Measurements from ENCODE around the gene PTPRT. TPM values are rescaled to one million over a fixed set of nuclear protein-coding genes. Genes with fewer than 3 reads are reported as not detected.

PTPRT gene
- total RNA-seq, 2 experiments from 2014 or later, result not detected

- Mint-ChIP-seq H3K4me1 (no peaks in the 10 kb centered on the region), H3K4me3 (no peak overlapping the region), H3K27ac (no peak overlapping the region), H3K36me3 (ENCODE audit: low read depth) (no peaks in the 10 kb centered on the region), H3K9me3 (peaks cover 15% of the 10 kb centered on the region), H3K27me3 (no peaks in the 10 kb centered on the region)
- CTCF ChIA-PET, result no interaction called here
- POLR2A ChIA-PET, result no interaction called here
- DNase-seq, result no peak
These were observed 1034.1 kb downstream of the PTPRT start for GRCh38 chr20:42155586-42155985.

- no peak overlapping the region for H3K4me3 Mint-ChIP-seq
- no peak for DNase-seq
- H3K4me1 Mint-ChIP-seq, result no peaks in the 10 kb centered on the region
- ChIA-PET POLR2A (no interaction called here), CTCF (no interaction called here)
- peaks cover 17% of the 10 kb centered on the region for H3K9me3 Mint-ChIP-seq
- H3K27me3 Mint-ChIP-seq, result no peaks in the 10 kb centered on the region
- H3K27ac Mint-ChIP-seq, result no peak overlapping the region
- H3K36me3 Mint-ChIP-seq (ENCODE audit: low read depth), result no peaks in the 10 kb centered on the region
These were observed 1037.1 kb downstream of the PTPRT start for GRCh38 chr20:42152575-42152974.

- Mint-ChIP-seq H3K4me1 (no peaks in the 10 kb centered on the region), H3K9me3 (peaks cover 12% of the 10 kb centered on the region), H3K4me3 (no peak overlapping the region), H3K27me3 (no peaks in the 10 kb centered on the region), H3K36me3 (ENCODE audit: low read depth) (no peaks in the 10 kb centered on the region), H3K27ac (no peak overlapping the region)
- CTCF ChIA-PET, result no interaction called here
- DNase-seq, result no peak
- POLR2A ChIA-PET, result no interaction called here
These were observed 1039.5 kb downstream of the PTPRT start for GRCh38 chr20:42150230-42150629.

GRCh38 chr20:42138729-42139128 lies 1051.0 kb downstream of the PTPRT start:
- H3K9me3 Mint-ChIP-seq, result peaks cover 4% of the 10 kb centered on the region
- ChIA-PET POLR2A (no interaction called here), CTCF (no interaction called here)
- H3K27me3 Mint-ChIP-seq, result no peaks in the 10 kb centered on the region
- no peak for DNase-seq
- no peaks in the 10 kb centered on the region for H3K4me1 Mint-ChIP-seq
- H3K36me3 Mint-ChIP-seq (ENCODE audit: low read depth), result no peaks in the 10 kb centered on the region
- H3K4me3 Mint-ChIP-seq, result no peak overlapping the region
- no peak overlapping the region for H3K27ac Mint-ChIP-seq

GRCh38 chr20:42134265-42135098 lies 1055.2 kb downstream of the PTPRT start:
- ChIA-PET CTCF (no interaction called here), POLR2A (no interaction called here)
- Mint-ChIP-seq H3K27me3 (no peaks in the 10 kb centered on the region), H3K9me3 (peaks cover 3% of the 10 kb centered on the region), H3K27ac (no peak overlapping the region), H3K4me3 (no peak overlapping the region), H3K36me3 (ENCODE audit: low read depth) (no peaks in the 10 kb centered on the region), H3K4me1 (no peaks in the 10 kb centered on the region)
- no peak for DNase-seq

GRCh38 chr20:42130810-42131596 lies 1058.7 kb downstream of the PTPRT start:
- Mint-ChIP-seq H3K4me1 (no peaks in the 10 kb centered on the region), H3K36me3 (ENCODE audit: low read depth) (no peaks in the 10 kb centered on the region), H3K4me3 (no peak overlapping the region), H3K27ac (no peak overlapping the region), H3K9me3 (peaks cover 5% of the 10 kb centered on the region), H3K27me3 (no peaks in the 10 kb centered on the region)
- CTCF ChIA-PET, result no interaction called here
- POLR2A ChIA-PET, result no interaction called here
- DNase-seq, result no peak

- no peak for DNase-seq
- H3K27me3 Mint-ChIP-seq, result no peaks in the 10 kb centered on the region
- ChIA-PET CTCF (no interaction called here), POLR2A (no interaction called here)
- no peaks in the 10 kb centered on the region for H3K36me3 Mint-ChIP-seq (ENCODE audit: low read depth)
- H3K9me3 Mint-ChIP-seq, result peaks cover 4% of the 10 kb centered on the region
- H3K4me3 Mint-ChIP-seq, result no peak overlapping the region
- no peak overlapping the region for H3K27ac Mint-ChIP-seq
- no peaks in the 10 kb centered on the region for H3K4me1 Mint-ChIP-seq
These were observed 1064.3 kb downstream of the PTPRT start for GRCh38 chr20:42125426-42125825.

- POLR2A ChIA-PET, result no interaction called here
- Mint-ChIP-seq H3K27me3 (no peaks in the 10 kb centered on the region), H3K27ac (no peak overlapping the region), H3K36me3 (ENCODE audit: low read depth) (no peaks in the 10 kb centered on the region), H3K4me3 (no peak overlapping the region), H3K9me3 (peaks cover 4% of the 10 kb centered on the region), H3K4me1 (no peaks in the 10 kb centered on the region)
- CTCF ChIA-PET, result no interaction called here
- no peak for DNase-seq
These were observed 1065.7 kb downstream of the PTPRT start for GRCh38 chr20:42123981-42124473.

GRCh38 chr20:42118409-42119125 lies 1071.1 kb downstream of the PTPRT start:
- ChIA-PET POLR2A (no interaction called here), CTCF (no interaction called here)
- H3K27me3 Mint-ChIP-seq, result no peaks in the 10 kb centered on the region
- no peak overlapping the region for H3K27ac Mint-ChIP-seq
- DNase-seq, result no peak
- peaks cover 8% of the 10 kb centered on the region for H3K9me3 Mint-ChIP-seq
- no peaks in the 10 kb centered on the region for H3K36me3 Mint-ChIP-seq (ENCODE audit: low read depth)
- H3K4me3 Mint-ChIP-seq, result no peak overlapping the region
- no peaks in the 10 kb centered on the region for H3K4me1 Mint-ChIP-seq

GRCh38 chr20:42118001-42118400 lies 1071.7 kb downstream of the PTPRT start:
- Mint-ChIP-seq H3K9me3 (peaks cover 8% of the 10 kb centered on the region), H3K4me3 (no peak overlapping the region), H3K4me1 (no peaks in the 10 kb centered on the region), H3K36me3 (ENCODE audit: low read depth) (no peaks in the 10 kb centered on the region), H3K27ac (no peak overlapping the region), H3K27me3 (no peaks in the 10 kb centered on the region)
- ChIA-PET CTCF (no interaction called here), POLR2A (no interaction called here)
- no peak for DNase-seq

- H3K36me3 Mint-ChIP-seq (ENCODE audit: low read depth), result no peaks in the 10 kb centered on the region
- no peak for DNase-seq
- CTCF ChIA-PET, result no interaction called here
- no peak overlapping the region for H3K4me3 Mint-ChIP-seq
- H3K27me3 Mint-ChIP-seq, result no peaks in the 10 kb centered on the region
- POLR2A ChIA-PET, result no interaction called here
- no peaks in the 10 kb centered on the region for H3K4me1 Mint-ChIP-seq
- peaks cover 14% of the 10 kb centered on the region for H3K9me3 Mint-ChIP-seq
- no peak overlapping the region for H3K27ac Mint-ChIP-seq
These were observed 1076.5 kb downstream of the PTPRT start for GRCh38 chr20:42113236-42113635.

GRCh38 chr20:42112161-42112560 lies 1077.5 kb downstream of the PTPRT start:
- Mint-ChIP-seq H3K9me3 (peaks cover 8% of the 10 kb centered on the region), H3K36me3 (ENCODE audit: low read depth) (no peaks in the 10 kb centered on the region), H3K4me1 (no peaks in the 10 kb centered on the region), H3K27me3 (no peaks in the 10 kb centered on the region), H3K4me3 (no peak overlapping the region), H3K27ac (no peak overlapping the region)
- CTCF ChIA-PET, result no interaction called here
- POLR2A ChIA-PET, result no interaction called here
- no peak for DNase-seq

- CTCF ChIA-PET, result no interaction called here
- Mint-ChIP-seq H3K27me3 (no peaks in the 10 kb centered on the region), H3K4me3 (no peak overlapping the region), H3K4me1 (no peaks in the 10 kb centered on the region), H3K9me3 (peaks cover 8% of the 10 kb centered on the region), H3K36me3 (ENCODE audit: low read depth) (no peaks in the 10 kb centered on the region), H3K27ac (no peak overlapping the region)
- no peak for DNase-seq
- POLR2A ChIA-PET, result no interaction called here
These were observed 1078.4 kb downstream of the PTPRT start for GRCh38 chr20:42111349-42111748.

Data from activated CD4-positive, alpha-beta memory T cell treated with anti-CD3 and anti-CD28 coated beads, Interleukin-2, amount 10 ng/mL, durations not matched to agents 7 days and 5 days (primary cell).